CD4-positive, alpha-beta T cell treated with Interferon alpha-2 for 1 hour (primary cell): ENCODE measurements around the gene RFK.
A peak's percentile ranks its signal among the peaks of the same experiment; 100 is the strongest.
"Not testable (repeated sequence)": the region's sequence is repeated elsewhere in the genome, so short reads cannot be mapped to it uniquely, and the experiment has no call there.

Experiments
- DNase-seq, 2 donors: peaks; one replicate each; pipeline ENCODE4 v3.0.0-alpha.2; 2020 to 2022

Gene RFK

DNA sequence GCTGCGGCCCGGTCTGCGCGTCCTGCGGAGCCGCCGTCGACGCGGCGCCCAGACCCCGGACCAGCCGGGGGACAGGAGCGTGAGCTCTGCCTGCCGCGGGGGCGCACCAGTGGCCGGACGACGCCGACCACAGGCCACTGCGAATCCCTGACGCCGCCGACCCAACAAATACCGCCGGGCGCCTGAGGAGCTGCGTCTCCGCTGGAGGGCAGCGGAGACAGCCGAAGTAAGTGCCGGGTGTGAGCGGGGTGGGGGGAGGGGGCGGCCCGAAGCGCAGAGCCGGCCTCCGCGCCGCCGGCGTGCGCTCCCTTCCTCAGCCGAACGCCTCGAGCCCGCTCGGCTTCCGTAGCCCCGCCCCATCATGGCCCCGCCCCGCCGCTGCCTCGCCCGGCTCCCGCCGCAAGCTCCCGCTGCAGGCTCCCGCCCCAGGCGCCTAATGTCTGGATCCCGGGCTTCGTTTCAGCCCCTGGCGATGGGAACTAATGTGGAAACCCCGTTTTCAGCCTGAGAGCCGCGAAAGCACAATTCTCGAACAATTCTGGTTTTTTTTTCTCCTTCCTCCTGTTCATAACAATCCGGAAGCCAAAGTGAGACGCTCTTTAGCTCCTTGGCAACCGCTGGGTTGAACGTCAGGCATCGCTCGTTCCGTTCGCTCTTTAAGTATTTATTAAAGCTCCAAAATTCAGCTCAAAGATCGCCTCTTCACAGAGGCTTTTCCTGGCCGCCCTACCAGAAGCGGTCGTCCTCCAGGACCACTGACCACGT lies at the start of gene RFK:
RFK (minus strand) TSS at position 232 of the 765 bp plus-strand sequence. CDS start 255 bp downstream, outside the sequence.
- peak; percentile 89 to 94 for DNase-seq

DNA sequence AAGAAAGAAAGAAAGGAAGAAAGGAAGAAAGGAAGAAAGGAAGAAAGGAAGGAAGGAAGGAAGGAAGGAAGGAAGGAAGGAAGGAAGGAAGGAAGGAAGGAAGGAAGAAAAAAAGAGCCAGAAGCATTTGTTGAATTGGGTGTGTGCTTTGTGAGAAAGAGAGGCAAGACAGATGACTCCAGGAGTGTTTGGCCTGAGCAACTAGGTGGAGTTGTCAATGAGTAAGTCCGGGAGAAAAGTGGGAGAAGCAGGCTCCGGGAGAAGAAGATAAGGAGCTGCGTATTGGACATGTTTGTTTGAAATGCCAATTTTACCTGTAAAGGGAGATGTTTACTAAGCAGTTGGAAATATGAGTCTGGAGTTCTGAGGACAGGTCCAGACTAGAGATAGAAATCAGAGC lies 49.7 kb upstream of the RFK start:
- no peak for DNase-seq

DNA sequence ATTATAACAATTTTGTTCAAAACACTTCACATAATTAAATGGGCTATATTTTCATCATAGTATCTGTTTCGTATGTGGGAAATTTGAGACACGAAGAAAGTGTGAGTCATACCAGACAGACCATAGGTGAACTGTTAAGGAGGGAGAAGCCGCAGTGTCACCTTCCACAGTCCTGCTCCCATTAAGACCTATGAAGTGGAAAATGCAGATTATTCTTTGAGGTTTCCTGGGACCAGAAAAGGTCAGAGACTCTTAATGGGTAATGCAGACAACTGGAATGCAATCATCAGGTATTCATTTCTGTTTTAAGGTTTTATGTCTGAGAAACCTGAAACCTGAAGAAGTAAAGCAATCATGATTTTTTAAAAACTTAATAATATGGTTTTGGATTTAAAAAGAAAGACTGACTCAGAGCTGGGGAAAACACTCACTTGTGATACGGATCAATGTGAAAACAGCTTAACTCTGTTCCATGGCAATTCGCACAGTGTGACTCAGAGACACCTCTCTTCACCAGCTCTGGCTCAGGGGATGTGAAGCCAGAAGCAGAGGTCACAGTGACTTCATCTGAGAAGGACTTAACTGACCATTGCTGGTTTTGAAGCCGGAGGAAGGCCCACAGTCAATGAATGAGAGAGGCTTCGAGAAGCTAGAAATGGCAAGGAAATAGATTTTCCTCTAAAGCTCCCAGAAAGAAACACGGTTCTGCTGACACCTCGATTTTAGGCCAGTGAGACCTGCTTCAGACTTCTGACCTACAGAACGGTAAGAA lies 47.5 kb upstream of the RFK start:
- DNase-seq = no peak

DNA sequence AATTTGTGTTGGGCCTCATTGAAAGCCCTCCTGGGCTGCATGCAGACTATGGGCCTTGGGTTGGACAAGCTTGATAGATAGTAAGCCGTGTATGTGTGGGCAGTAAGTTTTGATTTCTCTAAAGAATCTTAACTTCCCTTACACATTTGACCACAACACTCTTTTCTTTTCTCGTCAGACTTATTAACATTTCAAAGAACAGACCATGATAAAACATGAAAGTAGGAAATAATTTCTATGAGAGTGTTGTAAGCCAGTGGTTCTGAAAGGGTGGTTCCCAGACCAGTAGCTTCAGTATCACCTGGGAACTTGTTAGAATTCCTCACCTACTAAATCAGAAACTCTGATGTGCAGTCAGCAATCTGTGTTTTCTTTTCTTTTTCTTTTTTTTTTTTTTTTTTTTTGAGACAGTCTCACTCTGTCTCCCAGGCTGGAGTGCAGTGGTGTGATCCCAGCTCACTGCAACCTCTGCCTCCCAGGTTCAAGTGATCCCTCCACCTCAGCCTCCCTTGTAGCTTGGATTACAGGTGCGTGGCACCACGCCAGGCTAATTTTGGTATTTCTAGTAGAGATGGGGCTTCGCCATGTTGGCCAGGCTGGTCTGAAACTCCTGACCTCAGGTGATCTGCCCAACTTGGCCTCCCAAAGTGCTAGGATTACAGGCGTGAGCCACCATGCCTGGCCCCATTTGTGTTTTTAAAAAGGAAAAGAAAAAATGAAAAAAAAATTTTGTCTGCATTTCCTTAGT lies 44.8 kb upstream of the RFK start:
- DNase-seq = no peak

- DNase-seq = not testable (repeated sequence)
Observed at GRCh38 chr9:76437017-76437699, 42.9 kb upstream of the RFK start.

DNA sequence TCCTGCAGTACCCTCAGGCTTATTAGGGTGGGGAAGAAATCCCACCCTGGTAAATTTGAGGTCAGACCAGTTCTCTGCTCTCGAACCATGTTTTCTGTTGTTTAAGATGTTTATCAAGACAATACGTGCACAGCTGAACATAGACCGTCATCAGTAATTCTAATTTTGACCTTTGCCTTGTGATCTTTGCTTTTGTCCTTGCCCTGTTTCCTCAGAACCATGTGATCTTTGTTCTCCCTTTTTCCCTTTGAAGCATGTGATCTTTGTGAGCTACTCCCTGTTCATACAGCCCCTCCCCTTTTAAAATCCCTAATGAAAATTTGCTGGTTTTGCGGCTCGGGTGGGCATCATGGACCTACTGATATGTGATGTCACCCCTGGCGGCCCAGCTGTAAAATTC lies 40.7 kb upstream of the RFK start:
- DNase-seq = not testable (repeated sequence)

- no peak for DNase-seq
Observed at GRCh38 chr9:76433836-76434235, 39.6 kb upstream of the RFK start.

GRCh38 chr9:76433406-76433805 lies 39.2 kb upstream of the RFK start:
- no peak for DNase-seq

- no peak for DNase-seq
Observed at GRCh38 chr9:76431601-76432000, 37.4 kb upstream of the RFK start.

DNA sequence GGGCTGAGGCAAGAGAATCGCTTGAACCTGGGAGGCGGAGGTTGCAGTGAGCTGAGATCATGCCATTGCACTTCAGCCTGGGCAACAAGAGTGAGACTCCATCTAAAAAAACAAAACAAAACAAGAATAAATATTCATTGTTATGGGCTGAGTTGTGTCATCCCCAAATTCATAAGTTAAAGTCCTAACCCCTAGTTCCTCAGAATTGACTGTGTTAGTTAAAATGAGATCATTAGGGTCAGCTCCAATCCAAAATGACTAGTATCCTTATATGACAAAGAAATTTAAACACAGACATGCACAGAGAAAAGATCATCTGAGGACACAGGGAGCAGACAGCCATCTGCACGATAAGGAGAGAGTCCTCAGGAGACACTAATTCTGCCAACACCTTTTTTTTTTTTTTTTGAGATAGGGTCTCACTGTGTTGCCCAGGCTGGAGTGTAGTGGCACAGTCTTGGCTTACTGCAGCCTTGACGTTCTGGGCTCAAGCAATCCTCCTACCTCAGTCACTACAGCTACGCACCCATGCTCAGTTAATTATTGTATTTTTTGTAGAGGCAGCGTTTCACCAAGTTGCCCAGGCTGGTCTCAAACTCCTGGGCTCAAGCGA lies 32.7 kb upstream of the RFK start:
- no peak for DNase-seq

- DNase-seq = no peak
Observed at GRCh38 chr9:76425677-76426453, 31.6 kb upstream of the RFK start.

DNA sequence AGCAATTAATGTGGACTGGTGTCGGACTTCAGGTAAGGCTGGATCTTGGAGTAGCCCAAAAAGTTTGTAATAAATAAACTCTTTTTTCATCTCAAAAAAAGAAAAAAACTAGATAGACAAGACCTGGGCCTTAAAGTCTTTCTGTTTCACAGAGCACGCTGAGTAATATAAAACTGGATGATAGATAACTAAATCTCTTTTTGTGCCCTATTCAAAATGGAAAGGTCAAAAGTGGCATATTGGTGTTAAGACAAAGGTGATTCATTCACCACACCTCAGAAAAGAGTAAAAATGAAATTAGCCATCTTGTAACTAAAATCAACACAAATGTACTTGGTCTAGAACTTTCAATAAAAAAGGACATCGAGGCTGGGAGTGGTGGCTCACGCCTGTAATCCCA lies 30.3 kb upstream of the RFK start:
- DNase-seq = no peak

DNA sequence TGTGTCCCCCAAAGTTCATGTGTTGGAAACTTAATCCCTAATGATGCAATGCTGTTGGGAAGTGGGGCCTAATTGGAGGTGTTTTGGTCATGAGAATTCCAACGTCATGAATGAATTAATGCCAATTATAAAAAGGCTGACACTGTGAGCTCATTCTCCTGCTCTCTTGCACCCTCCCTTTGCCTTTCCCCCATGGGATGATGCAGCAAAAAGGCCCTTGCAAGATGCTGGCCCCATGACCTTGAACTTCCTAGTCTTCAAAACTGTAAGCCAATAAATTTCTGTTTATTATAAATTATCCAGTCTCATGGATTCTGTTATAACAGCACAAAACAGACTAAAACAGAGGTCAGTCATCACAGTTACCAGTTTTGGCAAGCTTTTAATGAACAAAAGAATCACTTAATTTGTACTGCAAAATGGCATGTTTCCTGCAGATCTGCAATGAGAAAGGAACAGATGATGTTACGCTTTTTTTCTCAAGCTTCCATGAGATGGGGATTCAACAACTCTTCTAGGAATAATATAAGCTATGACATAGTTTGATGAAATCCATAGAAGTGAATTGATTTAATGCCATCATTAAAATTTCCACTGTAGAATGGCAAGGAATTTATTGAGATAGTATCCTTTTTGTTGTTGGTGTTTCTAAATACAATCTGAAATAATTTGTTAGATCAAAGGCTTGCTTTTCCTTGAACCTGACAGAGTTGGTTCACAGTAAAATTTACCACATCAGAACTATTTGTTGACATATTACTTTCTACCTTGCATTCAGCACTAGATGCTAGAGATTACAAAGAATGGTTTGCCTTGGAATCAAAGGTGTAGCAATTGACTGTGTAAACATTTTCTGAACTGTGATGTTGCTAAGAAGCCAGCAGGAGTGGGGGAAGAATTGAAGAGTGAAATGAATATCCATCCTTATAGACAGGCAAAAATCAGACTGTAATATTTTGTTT lies 29.3 kb upstream of the RFK start:
- peak in 1 of 2 donors; percentile 21 for DNase-seq

- DNase-seq = peak in 1 of 2 donors; percentile 31
Observed at GRCh38 chr9:76419782-76420380, 25.7 kb upstream of the RFK start.

- DNase-seq = no peak
Observed at GRCh38 chr9:76417394-76417793, 23.2 kb upstream of the RFK start.

DNA sequence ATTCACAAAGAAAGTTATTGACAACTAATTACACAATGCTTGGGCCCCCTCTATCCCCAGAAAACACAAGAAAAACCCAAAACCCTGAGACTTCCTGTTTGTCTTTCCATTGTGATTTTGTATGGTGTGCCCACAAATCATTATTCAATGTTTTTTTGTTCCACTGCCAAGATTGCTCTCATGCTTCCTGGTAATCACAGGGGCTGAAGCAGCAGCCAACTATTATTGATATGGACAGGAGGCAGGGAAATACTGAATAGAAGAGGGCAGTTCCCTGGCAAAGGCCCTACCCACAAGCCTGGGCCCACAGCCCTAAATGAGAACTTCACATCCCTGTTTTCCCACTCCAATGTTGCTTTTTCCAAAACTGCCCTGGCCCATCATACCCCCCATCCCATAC lies 21.5 kb upstream of the RFK start:
- no peak for DNase-seq

DNA sequence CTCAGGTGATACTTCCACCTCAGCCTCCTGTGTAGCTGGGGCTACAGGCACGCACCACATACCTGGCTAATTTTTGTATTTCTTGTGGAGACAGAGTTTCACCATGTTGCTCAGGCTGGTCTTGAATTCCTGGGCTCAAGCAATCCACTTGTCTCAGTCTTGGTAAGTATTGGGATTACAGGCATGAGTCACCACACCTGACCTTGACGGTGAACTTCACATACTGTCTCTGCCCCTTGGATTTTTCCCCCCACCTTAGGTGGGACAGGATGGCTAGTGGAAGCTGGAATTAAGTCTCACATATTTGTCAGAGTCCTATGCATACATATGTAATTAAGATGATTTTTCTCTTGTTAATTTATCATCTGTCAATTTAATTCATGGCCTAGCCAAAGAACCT lies 20.9 kb upstream of the RFK start:
- DNase-seq = no peak

GRCh38 chr9:76414661-76415060 lies 20.4 kb upstream of the RFK start:
- DNase-seq = peak in 1 of 2 donors; percentile 9

DNA sequence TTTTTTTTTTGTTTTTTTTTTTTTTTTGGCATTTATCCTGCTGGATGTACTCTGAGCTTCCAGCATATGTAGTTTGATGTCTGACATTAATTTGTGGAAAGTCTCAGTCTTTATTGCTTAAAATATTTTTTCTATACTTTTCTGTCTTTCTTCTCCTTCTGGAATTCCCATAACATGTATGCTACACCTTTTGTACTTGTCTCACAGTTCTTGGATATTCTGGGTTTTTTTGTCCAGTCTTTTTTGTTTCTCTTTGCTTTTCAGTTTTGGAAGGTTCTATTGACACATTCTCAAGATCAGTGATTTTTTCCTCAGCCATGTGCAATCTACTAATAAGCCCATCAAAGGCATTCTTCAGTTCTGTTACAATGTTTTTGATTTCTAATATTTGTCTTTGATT lies 19.4 kb upstream of the RFK start:
- no peak for DNase-seq

DNA sequence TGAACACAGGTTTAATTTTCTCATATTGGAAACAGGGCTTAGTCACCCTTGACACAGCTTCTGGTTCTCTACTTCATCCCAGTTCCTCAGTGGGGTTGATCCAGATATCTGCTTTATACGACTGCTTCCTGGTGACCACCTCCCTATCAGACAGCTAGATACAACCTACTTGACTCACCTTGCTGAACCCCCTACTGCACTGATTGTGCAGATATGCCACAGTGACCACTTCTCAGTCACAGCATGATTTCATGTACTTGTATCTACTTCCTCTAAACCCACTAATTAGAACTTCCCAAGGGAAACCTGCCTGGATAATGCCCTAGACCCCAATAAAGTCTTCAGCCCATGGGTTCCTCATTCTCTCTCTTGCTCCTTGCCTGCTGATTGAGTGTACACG lies 18.4 kb upstream of the RFK start:
- no peak for DNase-seq
